Measurements from ENCODE around the gene HMOX1. TPM values are rescaled to one million over a fixed set of nuclear protein-coding genes. Genes with fewer than 3 reads are reported as not detected.

Gene HMOX1
- total RNA-seq, 6 donors from 2014 or later, result 22.0 to 306 (median 77.9) TPM

DNA sequence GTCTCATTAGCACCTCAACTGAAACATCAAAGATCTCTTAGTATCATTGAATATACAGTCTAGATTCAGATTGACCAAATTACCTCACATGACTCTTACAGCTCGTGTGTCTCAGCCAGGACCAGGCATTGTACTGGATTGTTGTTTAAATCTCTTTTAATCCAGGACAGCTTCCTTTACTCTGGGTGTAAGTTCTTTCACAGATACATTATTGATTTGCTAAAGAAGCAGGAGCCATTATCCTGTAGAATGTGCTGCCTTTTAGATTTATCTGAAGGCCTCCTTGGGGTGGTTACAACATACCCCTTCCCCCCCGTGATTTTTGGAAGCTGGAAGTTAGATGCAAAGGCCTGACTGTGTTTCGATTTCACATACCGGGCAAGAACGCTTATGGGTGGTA, 23.3 kb downstream of the HMOX1 start:
- Histone ChIP-seq H3K27ac (no peak overlapping the region), H3K27me3 (no peaks in the 10 kb centered on the region), H3K4me1 (peaks cover 10 to 15% (median 12%) of the 10 kb centered on the region in 4 donors), H3K36me3 (peaks cover 9 to 61% (median 37%) of the 10 kb centered on the region in 4 donors), H3K9me3 (no peaks in the 10 kb centered on the region), H3K4me3 (no peak overlapping the region)
- TF ChIP-seq, protein P1, sequence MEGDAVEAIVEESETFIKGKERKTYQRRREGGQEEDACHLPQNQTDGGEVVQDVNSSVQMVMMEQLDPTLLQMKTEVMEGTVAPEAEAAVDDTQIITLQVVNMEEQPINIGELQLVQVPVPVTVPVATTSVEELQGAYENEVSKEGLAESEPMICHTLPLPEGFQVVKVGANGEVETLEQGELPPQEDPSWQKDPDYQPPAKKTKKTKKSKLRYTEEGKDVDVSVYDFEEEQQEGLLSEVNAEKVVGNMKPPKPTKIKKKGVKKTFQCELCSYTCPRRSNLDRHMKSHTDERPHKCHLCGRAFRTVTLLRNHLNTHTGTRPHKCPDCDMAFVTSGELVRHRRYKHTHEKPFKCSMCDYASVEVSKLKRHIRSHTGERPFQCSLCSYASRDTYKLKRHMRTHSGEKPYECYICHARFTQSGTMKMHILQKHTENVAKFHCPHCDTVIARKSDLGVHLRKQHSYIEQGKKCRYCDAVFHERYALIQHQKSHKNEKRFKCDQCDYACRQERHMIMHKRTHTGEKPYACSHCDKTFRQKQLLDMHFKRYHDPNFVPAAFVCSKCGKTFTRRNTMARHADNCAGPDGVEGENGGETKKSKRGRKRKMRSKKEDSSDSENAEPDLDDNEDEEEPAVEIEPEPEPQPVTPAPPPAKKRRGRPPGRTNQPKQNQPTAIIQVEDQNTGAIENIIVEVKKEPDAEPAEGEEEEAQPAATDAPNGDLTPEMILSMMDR (IDR thresholded peaks at IDR 0.05), result no peak
- TF ChIP-seq POLR2AphosphoS5 (IDR thresholded peaks at IDR 0.05) (no peak), POLR2A (IDR thresholded peaks at IDR 0.05) (no peak), EP300 (IDR thresholded peaks at IDR 0.05) (no peak)
- 89 to 93% methylated on average over 3 to 5 of the region's 5 CpGs for WGBS, 2 donors
- ATAC-seq (ENCODE audit: low FRiP score in 2 of 2) (no peak), DNase-seq (no peak)

DNA sequence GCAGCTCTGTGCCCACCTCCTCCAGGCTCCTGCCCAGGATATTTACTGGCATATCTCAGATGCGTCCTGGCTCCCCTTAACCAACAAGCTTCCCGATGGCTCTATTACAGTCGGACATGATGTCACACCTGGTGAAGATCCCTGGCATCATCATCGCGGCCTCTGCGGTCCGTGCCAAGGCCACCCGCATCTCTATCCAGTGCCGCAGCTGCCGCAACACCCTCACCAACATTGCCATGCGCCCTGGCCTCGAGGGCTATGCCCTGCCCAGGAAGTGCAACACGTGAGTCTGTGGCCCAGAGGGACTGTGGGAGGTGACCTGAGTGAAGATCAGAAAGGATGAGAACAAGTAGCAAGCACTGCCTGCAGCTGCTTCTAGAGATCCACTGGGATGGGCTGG, 25.5 kb downstream of the HMOX1 start:
- Histone ChIP-seq H3K4me1 (peaks cover 0 to 12% (median 1%) of the 10 kb centered on the region in 4 donors), H3K27ac (no peak overlapping the region), H3K27me3 (no peaks in the 10 kb centered on the region), H3K9me3 (no peaks in the 10 kb centered on the region), H3K36me3 (peaks cover 9 to 84% (median 54%) of the 10 kb centered on the region in 4 donors), H3K4me3 (no peak overlapping the region)
- ATAC-seq (ENCODE audit: low FRiP score in 2 of 2) (no peak), DNase-seq (no peak)
- TF ChIP-seq, protein P1 (IDR thresholded peaks at IDR 0.05), result no peak
- no peak for TF ChIP-seq EP300 (IDR thresholded peaks at IDR 0.05)
- TF ChIP-seq POLR2AphosphoS5 (IDR thresholded peaks at IDR 0.05), result no peak
- 90 to 96% methylated on average over 3 to 11 of the region's 13 CpGs for WGBS, 2 donors

DNA sequence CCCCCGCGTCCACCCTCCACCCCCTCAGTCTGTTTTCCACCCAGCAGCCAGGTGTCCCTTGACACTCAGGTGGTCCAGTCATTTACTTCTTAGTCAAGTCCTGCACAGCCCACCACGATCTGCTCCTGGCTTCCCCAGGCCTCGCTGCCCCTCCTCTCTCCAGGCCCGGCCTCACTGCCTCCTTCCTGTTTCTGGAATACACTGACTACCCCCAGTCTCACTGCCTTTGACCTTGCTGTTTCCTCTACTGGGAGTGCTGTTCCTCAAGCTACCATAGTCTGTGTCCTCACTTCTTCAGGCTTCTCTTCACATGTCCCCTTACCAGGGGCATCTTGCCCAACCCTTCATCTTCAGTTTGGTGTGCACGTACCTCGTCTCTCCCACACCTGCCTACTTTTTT, 26.5 kb downstream of the HMOX1 start:
- peaks cover 9 to 93% (median 63%) of the 10 kb centered on the region in 4 donors for H3K36me3 ChIP-seq
- ATAC-seq (ENCODE audit: low FRiP score in 2 of 2), result no peak
- H3K9me3 ChIP-seq, result no peaks in the 10 kb centered on the region
- H3K4me1 ChIP-seq, result peaks cover 0 to 10% (median 1%) of the 10 kb centered on the region in 4 donors
- 80 to 89% methylated on average over 7 of the region's 7 CpGs for WGBS, 2 donors
- TF ChIP-seq POLR2A (IDR thresholded peaks at IDR 0.05) (no peak), EP300 (IDR thresholded peaks at IDR 0.05) (no peak), POLR2AphosphoS5 (IDR thresholded peaks at IDR 0.05) (no peak)
- TF ChIP-seq, protein P1 (IDR thresholded peaks at IDR 0.05), result no peak
- DNase-seq, result no peak
- H3K27me3 ChIP-seq, result no peaks in the 10 kb centered on the region
- H3K4me3 ChIP-seq, result no peak overlapping the region
- H3K27ac ChIP-seq, result no peak overlapping the region

DNA sequence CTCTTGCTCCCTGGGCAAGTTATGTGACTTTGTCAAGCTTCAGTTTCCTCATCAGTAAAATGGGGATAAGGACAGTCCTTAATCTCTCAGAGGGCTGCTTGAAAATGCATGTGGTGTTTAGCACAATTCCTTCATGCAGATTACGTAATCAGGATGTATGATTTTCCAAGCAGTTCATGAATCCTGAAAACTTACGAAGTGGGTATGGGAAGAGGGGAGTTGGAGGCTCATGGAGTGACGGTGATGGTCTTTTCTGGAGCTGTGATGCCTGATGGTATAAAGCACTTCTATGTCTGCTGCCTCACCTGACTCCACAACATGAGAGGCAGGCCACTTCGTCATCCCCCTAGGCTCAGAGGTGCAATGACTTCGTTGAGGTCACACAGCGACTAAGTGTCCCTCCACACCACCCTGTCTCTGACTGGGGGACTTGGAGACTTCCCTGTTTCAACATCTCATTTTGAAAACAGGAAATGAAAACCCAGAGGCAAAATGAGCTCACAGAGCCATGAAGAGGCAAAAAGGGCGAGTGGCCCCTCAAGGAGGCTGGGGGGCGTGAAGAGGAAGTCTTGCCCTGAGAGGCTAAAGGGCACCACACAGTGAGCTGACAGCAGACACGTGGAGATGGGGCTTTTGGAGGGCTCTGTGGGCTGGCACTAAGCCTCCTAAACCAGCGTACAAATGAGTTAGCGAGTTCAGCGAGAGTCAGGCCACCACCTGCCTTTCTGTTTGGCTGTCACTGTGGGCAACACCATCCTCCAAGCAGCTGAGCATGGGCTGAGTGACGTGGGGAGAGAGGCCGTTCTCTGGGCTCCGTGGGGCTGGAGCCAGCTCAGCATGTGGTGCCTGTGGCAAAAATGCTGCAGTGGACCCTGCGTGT, 29.1 kb downstream of the HMOX1 start:
- Histone ChIP-seq H3K4me1 (peaks cover 0 to 10% (median 1%) of the 10 kb centered on the region in 4 donors), H3K27me3 (no peaks in the 10 kb centered on the region), H3K27ac (peak overlapping the region; percentile 42 to 73 (median 56)), H3K9me3 (no peaks in the 10 kb centered on the region), H3K4me3 (no peak overlapping the region), H3K36me3 (peaks cover 18 to 95% (median 73%) of the 10 kb centered on the region in 4 donors)
- WGBS, 2 donors, result 73 to 82% methylated on average over 15 to 16 of the region's 16 CpGs
- TF ChIP-seq POLR2A (IDR thresholded peaks at IDR 0.05), result peak in 1 of 4 donors; percentile 16
- peak in 1 of 4 donors; percentile 9 for TF ChIP-seq EP300 (IDR thresholded peaks at IDR 0.05)
- peak; percentile 14 to 49 for TF ChIP-seq POLR2AphosphoS5 (IDR thresholded peaks at IDR 0.05)
- TF ChIP-seq, protein P1 (IDR thresholded peaks at IDR 0.05), result no peak
- ATAC-seq (ENCODE audit: low FRiP score in 2 of 2) (peak; percentile 54 to 77), DNase-seq (peak in 1 of 2 donors; percentile 65)

Data from upper lobe of left lung (tissue), 6 donors.